PFSK-1 (cell line): ENCODE measurements around the gene ACTN1.

Source experiments
- FOXP2 ChIP-seq: optimal IDR thresholded peaks from 2 replicates; pipeline ENCODE3; 2011; ENCODE audit warnings: borderline replicate concordance, control low read depth, inconsistent platforms; ENCODE audit not compliant: insufficient read depth; ENCODE audit errors: extremely low read length, extremely low read depth
- POLR2AphosphoS5 ChIP-seq: IDR thresholded peaks from 2 replicates; pipeline ENCODE4 v1.6.1; 2012; ENCODE audit warnings: low read depth, mild to moderate bottlenecking, control low read depth, low read length, moderate library complexity
- REST ChIP-seq, 2 experiments: IDR thresholded peaks; 2 replicates each; pipeline versions ENCODE4 v1.6.1 to v1.8.0; 2011 to 2012; ENCODE audit warnings: low read depth in 2 of 2, low read length in 2 of 2, control low read depth in 1 of 2, inconsistent platforms in 1 of 2, mild to moderate bottlenecking in 1 of 2, moderate library complexity in 1 of 2; ENCODE audit not compliant: insufficient read depth in 1 of 2
- SIN3A ChIP-seq: IDR thresholded peaks from 2 replicates; pipeline ENCODE4 v1.6.1; 2012; ENCODE audit warnings: mild to moderate bottlenecking, low read length, moderate library complexity, borderline replicate concordance; ENCODE audit not compliant: insufficient read depth
- TAF1 ChIP-seq: IDR thresholded peaks from 2 replicates; pipeline ENCODE4 v1.6.1; 2012; ENCODE audit warnings: low read length, control low read depth, borderline replicate concordance; ENCODE audit not compliant: insufficient read depth

Gene ACTN1

GRCh38 chr14:68913516-68913915 lies 65.6 kb downstream of the ACTN1 start:
- TF ChIP-seq REST (IDR thresholded peaks at IDR 0.05; ENCODE audit: insufficient read depth in 1 of 2, low read depth in 2 of 2, low read length in 2 of 2) (no peak), SIN3A (no peak), TAF1 (no peak), FOXP2 (no peak), POLR2AphosphoS5 (no peak)

DNA sequence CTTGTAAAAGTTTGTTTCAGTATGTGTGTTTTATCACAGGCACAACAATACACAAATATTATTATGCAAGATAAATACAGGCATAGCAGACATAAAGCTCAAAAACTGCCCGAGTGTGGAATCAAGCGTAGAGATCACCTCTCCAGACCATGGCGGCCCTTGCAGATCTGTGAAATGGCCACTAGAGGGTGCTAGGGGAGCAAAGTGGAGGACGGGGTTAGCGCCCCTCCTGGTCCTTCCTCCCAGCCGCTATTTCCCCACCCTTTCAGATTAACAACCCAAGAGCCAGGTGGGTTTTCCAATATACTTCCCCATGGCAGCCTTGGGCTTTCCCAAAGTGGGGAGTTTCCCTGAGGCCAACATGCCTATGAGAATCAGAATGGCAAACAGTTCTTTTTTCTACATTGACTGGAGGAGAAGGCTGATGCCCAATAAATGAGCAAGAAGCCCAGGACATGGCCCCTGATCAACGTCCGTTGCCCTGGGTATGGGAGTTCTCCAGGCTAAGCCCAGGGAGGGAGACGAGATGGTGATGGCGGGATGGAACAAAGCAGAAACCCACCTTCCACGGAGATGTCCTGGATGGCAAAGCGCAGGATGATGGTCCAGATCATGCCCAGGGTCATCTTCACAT lies 67.4 kb downstream of the ACTN1 start:
- TF ChIP-seq SIN3A (no peak), POLR2AphosphoS5 (no peak), REST (IDR thresholded peaks at IDR 0.05; ENCODE audit: insufficient read depth in 1 of 2, low read depth in 2 of 2, low read length in 2 of 2) (no peak), TAF1 (no peak), FOXP2 (no peak)

- no peak for TF ChIP-seq SIN3A
- no peak for TF ChIP-seq POLR2AphosphoS5
- no peak for TF ChIP-seq TAF1
- TF ChIP-seq FOXP2: no peak
- TF ChIP-seq REST (IDR thresholded peaks at IDR 0.05; ENCODE audit: insufficient read depth in 1 of 2, low read depth in 2 of 2, low read length in 2 of 2): no peak
Observed at GRCh38 chr14:68910540-68910939, 68.6 kb downstream of the ACTN1 start.

- TF ChIP-seq TAF1: no peak
- no peak for TF ChIP-seq FOXP2
- no peak for TF ChIP-seq REST (IDR thresholded peaks at IDR 0.05; ENCODE audit: insufficient read depth in 1 of 2, low read depth in 2 of 2, low read length in 2 of 2)
- no peak for TF ChIP-seq SIN3A
- no peak for TF ChIP-seq POLR2AphosphoS5
Observed at GRCh38 chr14:68908803-68909202, 70.3 kb downstream of the ACTN1 start.

DNA sequence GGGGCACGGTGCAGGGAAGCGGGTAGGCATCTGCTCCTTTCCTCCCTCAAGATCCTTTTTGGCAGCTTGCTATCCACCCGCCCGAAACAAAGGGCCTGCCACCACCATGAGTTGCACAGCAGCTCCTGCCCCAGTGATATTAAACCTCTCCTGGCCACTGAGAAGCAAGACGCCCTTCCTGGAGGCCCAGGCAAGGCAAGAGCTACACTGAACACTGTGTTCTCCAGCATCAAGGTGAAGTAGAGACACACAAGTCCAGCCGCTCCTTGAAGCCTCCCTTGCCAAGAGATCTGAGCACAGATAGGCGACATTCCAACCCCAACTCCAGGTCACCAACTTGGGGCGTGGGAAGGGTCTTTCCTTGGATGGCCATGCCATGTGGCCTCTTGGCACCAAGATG lies 70.9 kb downstream of the ACTN1 start:
- TF ChIP-seq FOXP2 (no peak), REST (IDR thresholded peaks at IDR 0.05; ENCODE audit: insufficient read depth in 1 of 2, low read depth in 2 of 2, low read length in 2 of 2) (no peak), TAF1 (no peak), POLR2AphosphoS5 (no peak), SIN3A (no peak)
